ENCODE results near the gene SNRPD1. TPM values are rescaled to one million over a fixed set of nuclear protein-coding genes. Genes with fewer than 3 reads are reported as not detected.
"Not testable (repeated sequence)": the region's sequence is repeated elsewhere in the genome, so short reads cannot be mapped to it uniquely, and the experiment has no call there.

SNRPD1 gene
- total RNA-seq, 6 experiments from 2014 or later = 3.5 to 16.3 (median 9.4) TPM

DNA sequence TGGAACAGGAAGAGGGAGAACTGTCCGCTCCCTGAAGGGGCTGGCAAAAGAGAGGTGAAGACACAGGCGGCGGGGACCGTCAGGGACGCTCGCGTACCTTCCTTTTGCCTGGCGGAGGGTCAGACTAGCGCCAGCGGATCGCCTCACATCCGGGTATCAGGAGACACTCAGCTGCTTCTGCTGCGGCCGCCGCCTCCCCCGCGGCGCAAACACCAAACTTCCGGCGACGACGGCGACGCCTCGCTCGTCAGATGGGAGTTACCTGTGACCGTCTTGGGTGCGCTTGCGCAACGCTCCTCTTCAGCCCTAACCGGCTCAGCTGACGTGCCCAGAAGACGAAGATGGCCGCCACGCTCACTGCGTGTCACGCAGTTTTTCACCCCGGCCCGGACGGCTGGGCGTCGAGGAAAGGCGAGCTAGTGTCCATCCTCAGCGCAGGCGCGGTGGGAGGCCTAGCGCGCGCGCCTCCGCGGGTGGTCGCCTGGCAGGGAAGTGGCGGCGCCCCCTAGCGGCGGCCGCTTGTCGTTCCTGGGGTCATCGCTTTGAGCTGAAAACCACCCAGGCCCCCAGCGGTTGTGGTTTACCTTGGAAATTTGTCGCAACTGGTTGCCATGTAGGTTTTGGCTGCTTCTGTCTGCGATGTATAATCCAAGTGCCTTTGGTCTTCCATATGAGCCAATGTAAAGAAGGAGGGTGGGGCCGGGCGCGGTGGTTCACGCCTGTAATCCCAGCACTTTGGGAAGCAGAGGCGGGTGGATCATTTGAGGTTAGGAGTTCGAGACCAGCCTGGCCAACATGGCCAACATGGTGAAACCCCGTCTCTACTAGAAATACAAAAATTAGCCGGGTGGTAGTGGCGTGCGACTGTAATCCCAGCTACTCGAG lies 11.3 kb upstream of the SNRPD1 start, which contains the start of gene ESCO1:
Gene ESCO1 (minus strand): TSS at position 179 of the 885 bp plus-strand sequence. CDS start 25,861 bp downstream, outside the sequence.
- Histone ChIP-seq H3K27me3 (no peaks in the 10 kb centered on the region), H3K27ac (peak within 1 kb of the TSS; percentile 92 to 97 (median 96)), H3K36me3 (no peaks in the 10 kb centered on the region), H3K9me3 (no peaks in the 10 kb centered on the region), H3K4me1 (peaks cover 0 to 18% (median 0%) of the 10 kb centered on the region in 4 donors), H3K4me3 (peak within 1 kb of the TSS; percentile 66 to 90 (median 75))
- WGBS (ENCODE audit: insufficient coverage, low coverage, low lambda C conversion rate, missing lambda C conversion rate) = 19% methylated on average over 29 of the region's 74 CpGs
- intact Hi-C loops (cut with DNase I) = no loop called here
- ATAC-seq = peak; percentile 83 to 90 (median 87)
- DNase-seq = peak; percentile 96 to 98 (median 97)
- TF ChIP-seq, protein P1, sequence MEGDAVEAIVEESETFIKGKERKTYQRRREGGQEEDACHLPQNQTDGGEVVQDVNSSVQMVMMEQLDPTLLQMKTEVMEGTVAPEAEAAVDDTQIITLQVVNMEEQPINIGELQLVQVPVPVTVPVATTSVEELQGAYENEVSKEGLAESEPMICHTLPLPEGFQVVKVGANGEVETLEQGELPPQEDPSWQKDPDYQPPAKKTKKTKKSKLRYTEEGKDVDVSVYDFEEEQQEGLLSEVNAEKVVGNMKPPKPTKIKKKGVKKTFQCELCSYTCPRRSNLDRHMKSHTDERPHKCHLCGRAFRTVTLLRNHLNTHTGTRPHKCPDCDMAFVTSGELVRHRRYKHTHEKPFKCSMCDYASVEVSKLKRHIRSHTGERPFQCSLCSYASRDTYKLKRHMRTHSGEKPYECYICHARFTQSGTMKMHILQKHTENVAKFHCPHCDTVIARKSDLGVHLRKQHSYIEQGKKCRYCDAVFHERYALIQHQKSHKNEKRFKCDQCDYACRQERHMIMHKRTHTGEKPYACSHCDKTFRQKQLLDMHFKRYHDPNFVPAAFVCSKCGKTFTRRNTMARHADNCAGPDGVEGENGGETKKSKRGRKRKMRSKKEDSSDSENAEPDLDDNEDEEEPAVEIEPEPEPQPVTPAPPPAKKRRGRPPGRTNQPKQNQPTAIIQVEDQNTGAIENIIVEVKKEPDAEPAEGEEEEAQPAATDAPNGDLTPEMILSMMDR (IDR thresholded peaks at IDR 0.05) = peak; percentile 95 to 99 (median 98)
- peak; percentile 94 for TF ChIP-seq POLR2A (IDR thresholded peaks at IDR 0.05)

DNA sequence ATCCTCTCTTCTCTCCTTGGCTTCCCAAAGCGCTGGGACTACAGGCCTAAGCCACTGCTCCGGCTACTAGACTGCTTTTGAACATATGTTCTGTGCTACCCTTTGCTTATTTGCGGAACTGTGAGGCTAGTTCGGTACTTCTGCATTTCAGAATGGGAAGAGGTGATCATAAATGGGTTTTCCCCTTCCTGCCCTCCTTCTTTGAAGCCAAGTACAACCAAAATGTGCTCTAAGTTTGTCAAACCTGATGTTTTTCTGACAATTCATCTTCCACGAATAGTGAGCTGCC lies 9.9 kb upstream of the SNRPD1 start:
- no peak for TF ChIP-seq POLR2A (IDR thresholded peaks at IDR 0.05)
- TF ChIP-seq, protein P1 (IDR thresholded peaks at IDR 0.05) = no peak
- intact Hi-C loops (cut with DNase I) = no loop called here
- no peaks in the 10 kb centered on the region for H3K27me3 ChIP-seq
- ATAC-seq = no peak
- WGBS (ENCODE audit: insufficient coverage, low coverage, low lambda C conversion rate, missing lambda C conversion rate) = 41% methylated on average over 3 of the region's 5 CpGs
- no peak overlapping the region for H3K4me3 ChIP-seq
- H3K9me3 ChIP-seq = no peaks in the 10 kb centered on the region
- no peaks in the 10 kb centered on the region for H3K36me3 ChIP-seq
- peaks cover 0 to 10% (median 0%) of the 10 kb centered on the region in 4 donors for H3K4me1 ChIP-seq
- no peak overlapping the region for H3K27ac ChIP-seq
- DNase-seq = no peak

DNA sequence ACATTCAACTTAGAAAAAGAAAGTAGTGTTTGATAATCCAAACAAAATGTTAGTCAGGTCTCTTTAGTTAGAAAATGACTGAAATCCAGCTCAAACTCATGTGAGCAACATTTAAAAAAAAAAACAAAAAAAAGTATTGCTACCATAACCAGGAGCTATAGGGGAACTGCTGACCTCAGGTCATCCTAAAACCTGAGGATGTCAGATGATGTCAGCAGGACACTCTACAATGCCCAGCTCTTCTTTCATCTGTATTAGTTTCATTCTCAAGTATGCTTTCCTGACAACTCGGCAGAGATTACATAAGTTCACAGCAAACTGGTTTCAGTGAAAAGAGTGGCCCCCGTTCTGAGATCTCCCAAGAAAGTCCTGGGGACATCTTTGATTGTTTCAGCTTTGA lies 7.4 kb upstream of the SNRPD1 start:
- peak overlapping the region in 2 of 3 donors; percentile 12 to 59 for H3K27ac ChIP-seq
- no peak overlapping the region for H3K4me3 ChIP-seq
- no peak for TF ChIP-seq POLR2A (IDR thresholded peaks at IDR 0.05)
- TF ChIP-seq, protein P1 (IDR thresholded peaks at IDR 0.05) = no peak
- intact Hi-C loops (cut with DNase I) = no loop called here
- no peaks in the 10 kb centered on the region for H3K4me1 ChIP-seq
- H3K9me3 ChIP-seq = no peaks in the 10 kb centered on the region
- DNase-seq (no peak), ATAC-seq (no peak)
- no peaks in the 10 kb centered on the region for H3K27me3 ChIP-seq
- no peaks in the 10 kb centered on the region for H3K36me3 ChIP-seq
- 18% methylated on average over 2 of the region's 2 CpGs for whole genome bisulfite sequencing (ENCODE audit: insufficient coverage, low coverage, low lambda C conversion rate, missing lambda C conversion rate)

DNA sequence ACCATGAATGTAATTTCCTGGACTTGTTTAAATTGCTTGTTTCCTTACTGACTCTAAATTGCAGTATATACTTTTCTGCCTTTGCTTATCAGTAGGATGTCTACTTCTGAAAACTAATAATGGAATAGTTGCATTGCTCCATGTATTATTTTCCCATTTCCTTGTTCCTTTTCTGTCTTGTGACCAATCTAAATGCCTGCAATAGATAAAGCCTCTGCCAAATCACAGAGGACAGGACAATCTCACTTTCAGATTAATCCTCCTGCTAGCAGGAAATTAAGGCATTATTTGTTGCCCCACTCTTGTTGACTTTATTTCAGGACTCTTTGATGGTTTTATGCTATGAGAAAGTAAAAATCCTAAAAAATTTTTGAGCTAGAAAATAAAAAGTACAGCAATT lies 6.9 kb upstream of the SNRPD1 start:
- H3K36me3 ChIP-seq = no peaks in the 10 kb centered on the region
- ATAC-seq (peak in 1 of 4 donors; percentile 23), DNase-seq (no peak)
- no peak overlapping the region for H3K4me3 ChIP-seq
- peak overlapping the region in 1 of 3 donors; percentile 59 for H3K27ac ChIP-seq
- intact Hi-C loops (cut with DNase I) = no loop called here
- TF ChIP-seq, protein P1 (IDR thresholded peaks at IDR 0.05) = no peak
- TF ChIP-seq POLR2A (IDR thresholded peaks at IDR 0.05) = no peak
- no peaks in the 10 kb centered on the region for H3K9me3 ChIP-seq
- no peaks in the 10 kb centered on the region for H3K27me3 ChIP-seq
- no peaks in the 10 kb centered on the region for H3K4me1 ChIP-seq

DNA sequence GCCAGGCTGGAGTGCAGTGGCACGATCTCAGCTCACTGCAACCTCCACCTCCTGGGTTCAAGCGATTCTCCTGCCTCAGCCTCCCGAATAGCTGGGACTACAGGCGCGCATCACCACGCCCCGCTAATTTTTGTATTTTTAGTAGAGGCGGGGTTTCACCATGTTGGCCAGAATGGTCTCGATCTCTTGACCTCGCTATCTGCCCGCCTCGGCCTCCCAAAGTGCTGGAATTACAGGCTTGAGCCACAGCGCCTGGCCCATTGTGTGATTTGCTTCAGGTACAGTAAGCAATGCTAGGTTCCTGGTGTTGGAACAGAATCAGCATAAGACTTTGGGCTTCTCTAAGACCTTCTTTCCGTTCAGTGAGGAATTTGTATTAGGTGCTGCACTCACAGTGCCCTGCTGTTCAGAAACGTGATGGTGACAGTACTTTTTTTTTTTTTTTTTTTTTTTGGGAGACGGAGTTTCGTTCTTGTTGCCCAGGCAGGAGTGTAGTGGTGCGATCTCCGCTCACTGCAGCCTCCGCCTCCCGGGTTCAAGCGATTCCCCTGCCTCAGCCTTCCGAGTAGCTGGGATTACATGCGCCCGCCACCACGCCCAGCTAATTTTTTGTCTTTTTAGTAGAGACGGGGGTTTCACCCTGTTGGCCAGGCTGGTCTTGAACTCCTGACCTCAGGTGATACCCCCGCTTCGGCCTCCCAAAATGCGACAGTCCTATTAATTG lies 551 bp upstream of the SNRPD1 start:
- H3K9me3 ChIP-seq; DNase-seq; H3K4me1 ChIP-seq; intact Hi-C loops (cut with DNase I); H3K36me3 ChIP-seq; H3K27me3 ChIP-seq: not testable (repeated sequence)
- WGBS (ENCODE audit: insufficient coverage, low coverage, low lambda C conversion rate, missing lambda C conversion rate) = 40% methylated on average over 23 of the region's 30 CpGs
- peak overlapping the region; percentile 35 to 78 (median 67) for H3K27ac ChIP-seq
- peak in 2 of 4 donors; percentile 1 to 2 for ATAC-seq
- H3K4me3 ChIP-seq = peak overlapping the region; percentile 65 to 92 (median 72)

DNA sequence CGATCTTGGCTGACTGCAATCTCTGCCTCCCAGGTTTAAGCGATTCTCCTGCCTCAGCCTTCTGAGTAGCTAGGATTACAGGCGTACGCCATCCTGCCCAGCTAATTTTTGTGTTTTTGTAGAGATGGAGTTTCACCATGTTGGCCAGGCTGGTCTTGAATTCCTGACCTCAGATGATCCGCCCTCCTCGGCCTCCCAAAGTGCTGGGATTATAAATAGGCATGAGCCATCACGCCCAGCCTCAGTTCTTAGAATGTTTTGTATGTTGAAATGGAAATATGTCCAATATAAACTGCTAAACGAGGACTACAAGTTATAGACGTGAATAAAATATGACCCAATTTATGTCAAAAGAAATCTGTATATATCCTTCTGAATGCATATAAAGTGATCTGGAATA lies 9.5 kb downstream of the SNRPD1 start:
- 92% methylated on average over 9 of the region's 9 CpGs for WGBS (ENCODE audit: insufficient coverage, low coverage, low lambda C conversion rate, missing lambda C conversion rate)
- H3K4me1 ChIP-seq; H3K9me3 ChIP-seq; ATAC-seq; H3K4me3 ChIP-seq; H3K27me3 ChIP-seq; H3K27ac ChIP-seq; intact Hi-C loops (cut with DNase I); DNase-seq: not testable (repeated sequence)
- peaks cover 0 to 41% (median 16%) of the 10 kb centered on the region in 4 donors for H3K36me3 ChIP-seq

All from right lobe of liver (tissue), 6 donors.